K562 (cell line): Measurements from ENCODE around the gene ERFL. TPM values are rescaled to one million over a fixed set of nuclear protein-coding genes. Genes with fewer than 3 reads are reported as not detected.
A peak's percentile ranks its signal among the peaks of the same experiment; 100 is the strongest.

Experiments used
- ATAC-seq: fragments of 200-7000 bp; cut with Tn5 transposase; 3 replicates; pipeline ENCODE4 v1.9.1; 2020; ENCODE audit warnings: moderate library complexity
- BruUV-seq: library from RNA; stranded (reverse); fragments of 400-500 nt; replicated peaks from 2 replicates; lab custom pipeline; 2021; lab: Mats Ljungman, UMichigan
- CTCF ChIA-PET: fragments of 300-600 bp; formaldehyde crosslinking; extraction: SDS; loops from one replicate; lab custom pipeline; 2021; ENCODE audit warnings: low intra/inter-chr PET ratio; lab: Yijun Ruan, JAX
- POLR2A ChIA-PET: fragments of 300-600, 350-650 bp; sonication (Branson Sonifier 250); formaldehyde crosslinking; extraction: SDS; loops from one replicate; lab custom pipeline; 2021; ENCODE audit warnings: antibody characterized with exemption, inconsistent platforms; lab: Yijun Ruan, JAX
- DNase-seq, 4 experiments: peaks; one replicate each; pipeline versions ENCODE4 v3.0.0 to v3.0.0-alpha.2; 2011 to 2018; ENCODE audit warnings: low spot score in 3 of 4, mixed read lengths in 3 of 4; ENCODE audit errors: extremely low read depth in 1 of 4
- FAIRE-seq: peaks from 2 replicates; lab custom pipeline; 2011; peaks lifted over from hg19 to GRCh38; lab: Jason Lieb, UNC
- H2AFZ ChIP-seq: 2 replicates; pipeline ENCODE4 v1.6.0; 2011; ENCODE audit warnings: low read depth, low read length, control low read depth, inconsistent platforms
- H3K27ac ChIP-seq: fragments of 200-600 bp; 3 replicates; pipeline ENCODE4 v1.8.0; 2011; ENCODE audit warnings: low read depth, mild to moderate bottlenecking, control low read depth, inconsistent platforms, low read length, moderate library complexity, mixed read lengths; ENCODE audit errors: extremely low read depth
- H3K27me3 ChIP-seq, 2 experiments: fragments of 300-600 bp in 1 of 2; 2 replicates in 1 of 2; 3 replicates in 1 of 2; pipeline versions ENCODE4 v1.6.0 to v1.8.0; 2011; ENCODE audit warnings: inconsistent platforms in 2 of 2, low read length in 2 of 2, mild to moderate bottlenecking in 1 of 2, mixed read lengths in 1 of 2, moderate library complexity in 1 of 2; ENCODE audit not compliant: control insufficient read depth in 2 of 2, insufficient read depth in 2 of 2
- H3K36me3 ChIP-seq: fragments of 300-600 bp; 3 replicates; pipeline ENCODE4 v1.8.0; 2011; ENCODE audit warnings: mild to moderate bottlenecking, low read length, inconsistent platforms; ENCODE audit not compliant: control insufficient read depth, insufficient read depth
- H3K4me1 ChIP-seq, 2 experiments: fragments of 200-600 bp in 1 of 2; replicated peaks in 1 of 2; 2 replicates in 1 of 2; 3 replicates in 1 of 2; pipeline versions ENCODE4 v1.5.1 to v1.8.0; 2011; ENCODE audit warnings: inconsistent platforms in 2 of 2, low read length in 2 of 2, mild to moderate bottlenecking in 1 of 2, mixed read lengths in 1 of 2, moderate library complexity in 1 of 2; ENCODE audit not compliant: control insufficient read depth in 2 of 2, insufficient read depth in 2 of 2
- H3K4me2 ChIP-seq: 2 replicates; pipeline ENCODE4 v1.6.1; 2011; ENCODE audit warnings: low read length, control low read depth, inconsistent platforms, mixed read lengths; ENCODE audit not compliant: insufficient read depth
- H3K4me3 ChIP-seq: fragments of 200-600 bp; sonication (generic), shearing (Covaris generic); 2 replicates; pipeline ENCODE4 v1.5.1; 2016; ENCODE audit warnings: control low read depth, inconsistent platforms
- H3K79me2 ChIP-seq: fragments of 200-600 bp; 3 replicates; pipeline ENCODE4 v1.8.0; 2011; ENCODE audit warnings: low read length, inconsistent platforms; ENCODE audit not compliant: control insufficient read depth, insufficient read depth
- H3K9ac ChIP-seq, 2 experiments: 2 replicates each; pipeline versions ENCODE4 v1.6.0 to v1.6.1; 2011; ENCODE audit warnings: low read depth in 2 of 2, low read length in 2 of 2, control low read depth in 1 of 2, inconsistent platforms in 1 of 2, mild to moderate bottlenecking in 1 of 2, mixed read lengths in 1 of 2; ENCODE audit not compliant: insufficient read depth in 1 of 2
- H3K9me1 ChIP-seq: one replicate; pipeline ENCODE4 v1.6.0; 2011; ENCODE audit warnings: inconsistent platforms, mild to moderate bottlenecking, low read length, moderate library complexity; ENCODE audit not compliant: control insufficient read depth, insufficient read depth
- H3K9me3 ChIP-seq: replicated peaks from 2 replicates; pipeline ENCODE4 v1.5.1; 2011; ENCODE audit warnings: low read depth, low read length, inconsistent platforms; ENCODE audit not compliant: control insufficient read depth, insufficient read depth
- H4K20me1 ChIP-seq: replicated peaks from 2 replicates; pipeline ENCODE4 v1.6.1; 2011; ENCODE audit warnings: low read length, inconsistent platforms, mixed read lengths; ENCODE audit not compliant: control insufficient read depth, insufficient read depth
- CHD2 ChIP-seq: IDR thresholded peaks from 2 replicates; pipeline ENCODE4 v1.6.1; 2011; ENCODE audit warnings: low read depth, low read length
- DPF2 ChIP-seq: fragments of 450-650 bp; IDR thresholded peaks from 2 replicates; pipeline ENCODE4 v1.6.1; 2016
- EGR1 ChIP-seq: fragments of 450-650 bp; conservative IDR thresholded peaks from 2 replicates; pipeline ENCODE4 v1.6.1; 2017; ENCODE audit warnings: mild to moderate bottlenecking
- MCM2 ChIP-seq: fragments of 450-650 bp; IDR thresholded peaks from 2 replicates; pipeline ENCODE4 v1.6.1; 2017; ENCODE audit warnings: low read depth, mild to moderate bottlenecking
- MXD1 ChIP-seq: fragments of 250-450 bp; sonication (Bioruptor Pico); IDR thresholded peaks from 2 replicates; pipeline ENCODE4 v1.8.0; 2021; ENCODE audit warnings: borderline replicate concordance, mild to moderate bottlenecking, moderate library complexity; ENCODE audit not compliant: poor library complexity, severe bottlenecking
- MYNN ChIP-seq, 2 experiments: sonication (generic); formaldehyde crosslinking in 1 of 2; IDR thresholded peaks; 2 replicates each; pipeline versions ENCODE4 v1.5.0 to v1.6.1; 2016 to 2020; ENCODE audit warnings: antibody characterized with exemption in 1 of 2, missing genetic modification reagents in 1 of 2
- NFIX ChIP-seq: fragments of 250-450 bp; sonication (Bioruptor Pico); IDR thresholded peaks from 2 replicates; pipeline ENCODE4 v1.4.0; 2020; ENCODE audit warnings: low read depth, mild to moderate bottlenecking, moderate library complexity
- POLR2G ChIP-seq: fragments of 200-400 bp; formaldehyde crosslinking; IDR thresholded peaks from 2 replicates; pipeline ENCODE4 v1.6.1; 2017; ENCODE audit warnings: low read depth, mild to moderate bottlenecking, antibody characterized with exemption, low read length, moderate library complexity
- POLR3G ChIP-seq: IDR thresholded peaks from 2 replicates; pipeline ENCODE4 v1.6.1; 2011; ENCODE audit not compliant: insufficient read length, insufficient replicate concordance; ENCODE audit errors: extremely low read depth
- SIX5 ChIP-seq, 2 experiments: IDR thresholded peaks; 2 replicates each; pipeline ENCODE4 v1.6.1; 2011; ENCODE audit warnings: low read length in 2 of 2, borderline replicate concordance in 1 of 2, low read depth in 1 of 2, mild to moderate bottlenecking in 1 of 2, moderate library complexity in 1 of 2; ENCODE audit not compliant: insufficient read depth in 1 of 2
- SP1 ChIP-seq: sonication (generic); formaldehyde crosslinking; IDR thresholded peaks from 2 replicates; pipeline ENCODE4 v1.8.1; 2022; ENCODE audit warnings: mild to moderate bottlenecking, missing genetic modification reagents
- TAF7 ChIP-seq: fragments of 450-650 bp; IDR thresholded peaks from 2 replicates; pipeline ENCODE4 v1.6.1; 2016; ENCODE audit warnings: missing genetic modification characterization, missing compliant biosample characterization
- TSC22D4 ChIP-seq: fragments of 450-650 bp; IDR thresholded peaks from 2 replicates; pipeline ENCODE4 v1.6.1; 2016; ENCODE audit warnings: missing genetic modification characterization, missing biosample characterization, control low read depth
- VEZF1 ChIP-seq: fragments of 200-800 bp; sonication (Bioruptor generic); IDR thresholded peaks from 2 replicates; pipeline ENCODE4 v1.6.1; 2017; ENCODE audit warnings: missing genetic modification characterization, missing compliant biosample characterization
- ZBTB1 ChIP-seq: sonication (generic); formaldehyde crosslinking; IDR thresholded peaks from 2 replicates; pipeline ENCODE4 v1.8.1; 2023; ENCODE audit warnings: missing genetic modification reagents, low read depth, mild to moderate bottlenecking, borderline replicate concordance
- ZFX ChIP-seq: sonication (generic); formaldehyde crosslinking; IDR thresholded peaks from 2 replicates; pipeline ENCODE4 v1.8.0; 2022; ENCODE audit warnings: mild to moderate bottlenecking, missing genetic modification reagents, moderate library complexity
- ZNF766 ChIP-seq: fragments of 200-800 bp; sonication (Bioruptor generic); conservative IDR thresholded peaks from 2 replicates; pipeline ENCODE4 v1.6.1; 2016; ENCODE audit warnings: missing genetic modification characterization, missing compliant biosample characterization
- WGBS: fragments of 100-300 bp; shearing (Covaris generic); methylation state at CpG from one replicate; pipeline ENCODE4 v1.1.6; 2016; ENCODE audit warnings: low coverage, mixed read lengths; ENCODE audit not compliant: insufficient coverage; ENCODE audit errors: missing lambda C conversion rate; 5-methylcytosine and 5-hydroxymethylcytosine counted together
- in situ Hi-C: fragments of 300-500 bp; cut with MboI; formaldehyde crosslinking; loops from 4 replicates; pipeline ENCODE4 v1.15.0; 2018; ENCODE audit warnings: inconsistent platforms, mixed read lengths
- intact Hi-C: fragments of 100-400 bp; cut with micrococcal nuclease; formaldehyde crosslinking; loops from 2 replicates; pipeline ENCODE4 v1.14.2; 2022
- polyA plus RNA-seq, 8 experiments: library from polyadenylated mRNA; depleted of rRNA in 4 of 8; stranded (reverse) in 5 of 8; unstranded in 3 of 8; fragments of >200 nt; fragmentation: Nextera tagmentation in 2 of 8; fragmentation: Illumina TruSeq in 1 of 8; extraction: Ambion mirVana in 2 of 8; extraction: Trizol in 1 of 8; gene quantifications; 2 replicates each; pipeline versions ENCODE4 v1.2.1 to v1.2.3, GENCODE V29; 2011 to 2014; ENCODE audit warnings: inconsistent platforms in 1 of 8, missing spikeins in 1 of 8
- total RNA-seq, 7 experiments: library from RNA; depleted of rRNA in 6 of 7; stranded (reverse); fragments of >200 nt in 6 of 7; fragmentation: Illumina TruSeq in 2 of 7; extraction: Trizol in 2 of 7; gene quantifications; 2 replicates each; pipeline versions ENCODE4 v1.2.1 to v1.2.3, GENCODE V29; 2011 to 2021; ENCODE audit warnings: low replicate concordance in 1 of 7
- TF ChIP-seq, protein P1 (sequence below): fragments of 250-450 bp; sonication (Bioruptor Pico); IDR thresholded peaks from 2 replicates; pipeline ENCODE4 v1.4.0; 2020; ENCODE audit warnings: mild to moderate bottlenecking
- TF ChIP-seq, protein P2 (sequence below): fragments of 450-650 bp; IDR thresholded peaks from 2 replicates; pipeline ENCODE4 v1.6.1; 2016

Gene ERFL
- total and polyA plus RNA-seq, 9 of the 15 experiments (the other 6 are each of a cell fraction or from before 2014, with no cell fraction given): 0.07 to 0.75 (median 0.32) TPM; not detected in 4

GRCh38 chr19:41955521-41955920, 27.3 kb upstream of the ERFL start:
- in situ Hi-C loops: loop anchor here (10.0 kb wide), 1 partner anchor 161 kb away; the partner anchor contains the start of gene CEACAM3
- BruUV-seq: no TSS peak
- Histone ChIP-seq H4K20me1 (no peaks in the 10 kb centered on the region), H3K9me1 (no peaks in the 10 kb centered on the region), H3K4me1 (peaks cover 18 to 36% of the 10 kb centered on the region in 2 experiments; a peak in 4 of 5 replicates), H3K9me3 (no peaks in the 10 kb centered on the region), H2AFZ (no peak overlapping the region), H3K4me3 (no peak overlapping the region), H3K36me3 (no peaks in the 10 kb centered on the region), H3K27me3 (no peaks in the 10 kb centered on the region), H3K4me2 (no peak overlapping the region), H3K9ac (peak overlapping the region in 1 of 2 experiments; percentile 70; a peak in 2 of 4 replicates), H3K79me2 (no peaks in the 10 kb centered on the region), H3K27ac (no peak overlapping the region)
- peak; percentile 6 for FAIRE-seq
- peak in 2 of 4 experiments; percentile 48 to 55 for DNase-seq
- ChIA-PET POLR2A (no interaction called here), CTCF (no interaction called here)
- WGBS: 17% methylated on average over 7 of the region's 7 CpGs
- ATAC-seq: no peak
- intact Hi-C loops: no loop called here
- no peak for TF ChIP-seq POLR3G
- TF ChIP-seq SP1: peak; percentile 29; the same call in 1 of the 2 replicates
- no peak for TF ChIP-seq TSC22D4 (tag)
- TF ChIP-seq, protein P1, sequence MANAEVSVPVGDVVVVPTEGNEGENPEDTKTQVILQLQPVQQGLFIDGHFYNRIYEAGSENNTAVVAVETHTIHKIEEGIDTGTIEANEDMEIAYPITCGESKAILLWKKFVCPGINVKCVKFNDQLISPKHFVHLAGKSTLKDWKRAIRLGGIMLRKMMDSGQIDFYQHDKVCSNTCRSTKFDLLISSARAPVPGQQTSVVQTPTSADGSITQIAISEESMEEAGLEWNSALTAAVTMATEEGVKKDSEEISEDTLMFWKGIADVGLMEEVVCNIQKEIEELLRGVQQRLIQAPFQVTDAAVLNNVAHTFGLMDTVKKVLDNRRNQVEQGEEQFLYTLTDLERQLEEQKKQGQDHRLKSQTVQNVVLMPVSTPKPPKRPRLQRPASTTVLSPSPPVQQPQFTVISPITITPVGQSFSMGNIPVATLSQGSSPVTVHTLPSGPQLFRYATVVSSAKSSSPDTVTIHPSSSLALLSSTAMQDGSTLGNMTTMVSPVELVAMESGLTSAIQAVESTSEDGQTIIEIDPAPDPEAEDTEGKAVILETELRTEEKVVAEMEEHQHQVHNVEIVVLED (CRISPR knock-in tag): no peak
- no peak for TF ChIP-seq SIX5 (IDR thresholded peaks at IDR 0.05; ENCODE audit: borderline replicate concordance in 1 of 2, insufficient read depth in 1 of 2, low read depth in 1 of 2, low read length in 2 of 2)
- no peak for TF ChIP-seq ZNF766 (CRISPR knock-in tag)
- peak; percentile 23; the same call in 1 of the 2 replicates for TF ChIP-seq VEZF1 (CRISPR knock-in tag)
- TF ChIP-seq ZBTB1: no peak
- no peak for TF ChIP-seq CHD2
- no peak for TF ChIP-seq MCM2
- TF ChIP-seq MYNN (IDR thresholded peaks at IDR 0.05): 0 out of 2 replicates have a peak, but pooled peaks have one; percentile 29
- no peak for TF ChIP-seq MYNN (CRISPR knock-in tag; IDR thresholded peaks at IDR 0.05)
- no peak for TF ChIP-seq POLR2G
- TF ChIP-seq DPF2: no peak
- TF ChIP-seq TAF7: no peak
- peak; percentile 55 for TF ChIP-seq EGR1
- no peak for TF ChIP-seq NFIX (CRISPR knock-in tag)
- no peak for TF ChIP-seq ZFX (CRISPR knock-in tag)
- TF ChIP-seq MXD1 (CRISPR knock-in tag): no peak
- TF ChIP-seq, protein P2, sequence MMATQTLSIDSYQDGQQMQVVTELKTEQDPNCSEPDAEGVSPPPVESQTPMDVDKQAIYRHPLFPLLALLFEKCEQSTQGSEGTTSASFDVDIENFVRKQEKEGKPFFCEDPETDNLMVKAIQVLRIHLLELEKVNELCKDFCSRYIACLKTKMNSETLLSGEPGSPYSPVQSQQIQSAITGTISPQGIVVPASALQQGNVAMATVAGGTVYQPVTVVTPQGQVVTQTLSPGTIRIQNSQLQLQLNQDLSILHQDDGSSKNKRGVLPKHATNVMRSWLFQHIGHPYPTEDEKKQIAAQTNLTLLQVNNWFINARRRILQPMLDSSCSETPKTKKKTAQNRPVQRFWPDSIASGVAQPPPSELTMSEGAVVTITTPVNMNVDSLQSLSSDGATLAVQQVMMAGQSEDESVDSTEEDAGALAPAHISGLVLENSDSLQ: no peak
